ENCODE measurements around the gene FAM3D.

FAM3D gene

GRCh38 chr3:58625196-58625824 lies 41.3 kb downstream of the FAM3D start:
- no peak for DNase-seq

- DNase-seq: no peak
These were observed 42.0 kb downstream of the FAM3D start for GRCh38 chr3:58624550-58624949.

- DNase-seq: no peak
These were observed 42.6 kb downstream of the FAM3D start for GRCh38 chr3:58623961-58624360.

GRCh38 chr3:58623478-58623877 lies 43.1 kb downstream of the FAM3D start:
- DNase-seq: no peak

- no peak for DNase-seq
These were observed 43.7 kb downstream of the FAM3D start for GRCh38 chr3:58622892-58623291.

GRCh38 chr3:58622436-58622835 lies 44.1 kb downstream of the FAM3D start:
- no peak for DNase-seq

GRCh38 chr3:58621086-58621830 lies 45.3 kb downstream of the FAM3D start:
- DNase-seq: no peak

GRCh38 chr3:58620421-58620820 lies 46.2 kb downstream of the FAM3D start:
- no peak for DNase-seq

- no peak for DNase-seq
These were observed 49.2 kb downstream of the FAM3D start for GRCh38 chr3:58617338-58617761.

- DNase-seq: no peak
These were observed 53.1 kb downstream of the FAM3D start for GRCh38 chr3:58613236-58614132.

- no peak for DNase-seq
These were observed 53.7 kb downstream of the FAM3D start for GRCh38 chr3:58612830-58613229.

- DNase-seq: no peak
These were observed 56.6 kb downstream of the FAM3D start for GRCh38 chr3:58609990-58610389.

GRCh38 chr3:58608648-58609047 lies 57.9 kb downstream of the FAM3D start:
- no peak for DNase-seq

GRCh38 chr3:58607816-58608215 lies 58.8 kb downstream of the FAM3D start:
- DNase-seq: no peak

- DNase-seq: no peak
These were observed 59.9 kb downstream of the FAM3D start for GRCh38 chr3:58606693-58607092.

- no peak for DNase-seq
These were observed 62.5 kb downstream of the FAM3D start for GRCh38 chr3:58604031-58604430.

- no peak for DNase-seq
These were observed 63.0 kb downstream of the FAM3D start for GRCh38 chr3:58603606-58604005.

GRCh38 chr3:58597770-58598310 lies 68.7 kb downstream of the FAM3D start:
- DNase-seq: no peak

- no peak for DNase-seq
These were observed 69.6 kb downstream of the FAM3D start for GRCh38 chr3:58596834-58597518.

GRCh38 chr3:58594117-58594516 lies 72.5 kb downstream of the FAM3D start:
- no peak for DNase-seq

GRCh38 chr3:58591517-58592510 lies 74.8 kb downstream of the FAM3D start:
- no peak for DNase-seq

Data from SHP77 (cell line).